Keratinocyte (primary cell): Measurements from ENCODE around the gene L3MBTL4.

Experiments used
- CTCF ChIP-seq, 3 experiments: IDR thresholded peaks in 1 of 3; conservative IDR thresholded peaks in 1 of 3; optimal IDR thresholded peaks in 1 of 3; 2 replicates in 2 of 3; 3 replicates in 1 of 3; pipeline versions ENCODE3 to v1.5.1; 2011; ENCODE audit warnings: low read length in 3 of 3, mild to moderate bottlenecking in 3 of 3, moderate library complexity in 2 of 3, control low read depth in 1 of 3, inconsistent platforms in 1 of 3; ENCODE audit not compliant: insufficient read depth in 2 of 3; ENCODE audit errors: extremely low read depth in 1 of 3
- EZH2 ChIP-seq: IDR thresholded peaks from one replicate; pipeline ENCODE4 v1.6.1; 2012; ENCODE audit warnings: inconsistent platforms, mild to moderate bottlenecking, low read length, moderate library complexity

GRCh38 chr18:6022074-6022444, 392.7 kb downstream of the L3MBTL4 start:
- no peak for TF ChIP-seq CTCF (optimal IDR thresholded peaks at IDR 0.05 in 1 of 3, IDR thresholded peaks at IDR 0.05 in 1 of 3, conservative IDR thresholded peaks at IDR 0.05 in 1 of 3; ENCODE audit: extremely low read depth in 1 of 3, insufficient read depth in 2 of 3, low read length in 3 of 3)
- no peak for TF ChIP-seq EZH2
